SK-N-SH (cell line): ENCODE data around the gene GCLC. TPM values are rescaled to one million over a fixed set of nuclear protein-coding genes. Genes with fewer than 3 reads are reported as not detected.
"Not testable (repeated sequence)": the region's sequence is repeated elsewhere in the genome, so short reads cannot be mapped to it uniquely, and the experiment has no call there.

Experiments
- CTCF ChIA-PET: fragments of 300-600, 350-600 bp; formaldehyde crosslinking; extraction: SDS; loops from one replicate; lab custom pipeline; 2021; lab: Yijun Ruan, JAX
- POLR2A ChIA-PET: fragments of 350-600 bp; sonication (Branson Sonifier 250); formaldehyde crosslinking; extraction: SDS; loops from one replicate; lab custom pipeline; 2020; ENCODE audit warnings: antibody characterized with exemption, inconsistent platforms; lab: Yijun Ruan, JAX
- DNase-seq: peaks from one replicate; pipeline ENCODE4 v3.0.0; 2012
- H2AFZ ChIP-seq: fragments of 200-600 bp; sonication (generic); 2 replicates; pipeline ENCODE4 v1.8.1; 2016; ENCODE audit warnings: antibody characterized with exemption, mild to moderate bottlenecking, low read depth
- H3F3A ChIP-seq: fragments of 200-600 bp; sonication (generic); replicated peaks from 2 replicates; pipeline ENCODE3; 2016; ENCODE audit warnings: antibody characterized with exemption, mild to moderate bottlenecking; ENCODE audit not compliant: insufficient read depth
- H3K27ac ChIP-seq, 2 experiments: fragments of 200-500 bp in 1 of 2; fragments of 200-600 bp in 1 of 2; sonication (Bioruptor generic) in 1 of 2; sonication (generic), shearing (Covaris generic) in 1 of 2; 2 replicates each; pipeline versions ENCODE4 v1.5.1 to v1.6.1; 2014 to 2016; ENCODE audit warnings: low read depth in 2 of 2, inconsistent platforms in 1 of 2, low read length in 1 of 2, mild to moderate bottlenecking in 1 of 2, mixed read lengths in 1 of 2
- H3K27me3 ChIP-seq: fragments of 200-600 bp; sonication (generic), shearing (Covaris generic); 2 replicates; pipeline ENCODE4 v1.6.1; 2016; ENCODE audit warnings: mixed run types; ENCODE audit not compliant: insufficient read depth
- H3K36me3 ChIP-seq, 2 experiments: fragments of 200-500 bp in 1 of 2; fragments of 200-600 bp in 1 of 2; sonication (Bioruptor generic) in 1 of 2; sonication (generic) in 1 of 2; replicated peaks in 1 of 2; 2 replicates each; pipeline versions ENCODE3 to v1.5.1; 2014 to 2016; ENCODE audit warnings: low read length in 1 of 2, mild to moderate bottlenecking in 1 of 2; ENCODE audit not compliant: insufficient read depth in 2 of 2, control insufficient read depth in 1 of 2
- H3K4me1 ChIP-seq, 2 experiments: fragments of 200-500 bp in 1 of 2; fragments of 200-600 bp in 1 of 2; sonication (Bioruptor generic) in 1 of 2; sonication (generic), shearing (Covaris generic) in 1 of 2; 2 replicates each; pipeline versions ENCODE4 v1.5.1 to v1.6.1; 2014 to 2016; ENCODE audit warnings: low read depth in 1 of 2, low read length in 1 of 2, mixed run types in 1 of 2; ENCODE audit not compliant: insufficient read depth in 2 of 2, control insufficient read depth in 1 of 2
- H3K4me2 ChIP-seq: fragments of 200-600 bp; sonication (generic), shearing (Covaris generic); 2 replicates; pipeline ENCODE4 v1.6.1; 2017; ENCODE audit warnings: mixed run types
- H3K4me3 ChIP-seq, 2 experiments: fragments of 200-500 bp in 1 of 2; fragments of 200-600 bp in 1 of 2; sonication (Bioruptor generic) in 1 of 2; sonication (generic), shearing (Covaris generic) in 1 of 2; 2 replicates each; pipeline versions ENCODE4 v1.5.1 to v1.8.1; 2014 to 2016; ENCODE audit warnings: low read depth in 2 of 2, inconsistent platforms in 1 of 2, low read length in 1 of 2, mild to moderate bottlenecking in 1 of 2, mixed read lengths in 1 of 2, moderate library complexity in 1 of 2
- H3K79me2 ChIP-seq: fragments of 200-600 bp; sonication (generic); 2 replicates; pipeline ENCODE4 v1.8.1; 2017; ENCODE audit warnings: mild to moderate bottlenecking; ENCODE audit not compliant: insufficient read depth
- H3K9ac ChIP-seq: fragments of 200-600 bp; sonication (generic); 2 replicates; pipeline ENCODE4 v1.6.1; 2017; ENCODE audit warnings: mixed run types
- H3K9me2 ChIP-seq: fragments of 200-600 bp; sonication (generic); 2 replicates; pipeline ENCODE4 v1.6.1; 2017; ENCODE audit warnings: mixed run types
- H3K9me3 ChIP-seq: fragments of 200-600 bp; sonication (generic); 2 replicates; pipeline ENCODE4 v1.6.1; 2017; ENCODE audit warnings: mixed run types, mild to moderate bottlenecking, moderate library complexity
- H4K20me1 ChIP-seq: fragments of 200-600 bp; sonication (generic); 2 replicates; pipeline ENCODE4 v1.6.1; 2017; ENCODE audit warnings: mild to moderate bottlenecking, mixed run types; ENCODE audit not compliant: insufficient read depth
- ELF1 ChIP-seq: IDR thresholded peaks from 2 replicates; pipeline ENCODE4 v1.4.0; 2012
- FOSL2 ChIP-seq: IDR thresholded peaks from 2 replicates; pipeline ENCODE4 v1.4.0; 2012; ENCODE audit warnings: low read depth, mild to moderate bottlenecking, moderate library complexity, borderline replicate concordance
- TAF1 ChIP-seq: IDR thresholded peaks from 2 replicates; pipeline ENCODE4 v1.6.1; 2012; ENCODE audit warnings: low read depth, mild to moderate bottlenecking, low read length, moderate library complexity, borderline replicate concordance
- WGBS: methylation state at CpG from one replicate; pipeline ENCODE4 v1.1.6; 2017; ENCODE audit warnings: low lambda C conversion rate; 5-methylcytosine and 5-hydroxymethylcytosine counted together
- polyA plus RNA-seq, 3 experiments: library from polyadenylated mRNA; depleted of rRNA; stranded (reverse); fragments of >200 nt; gene quantifications; 2 replicates each; pipeline ENCODE4 v1.2.3, GENCODE V29; 2012

Gene GCLC
- polyA plus RNA-seq, 1 of the 3 experiments (the other 2 are of a cell fraction), result 7.5 TPM

- H2AFZ ChIP-seq, result no peak overlapping the region
- TF ChIP-seq ELF1 (no peak), FOSL2 (no peak), TAF1 (no peak)
- TF ChIP-seq, all 33 proteins: peak for 0
- Histone ChIP-seq H3K9me3 (no peaks in the 10 kb centered on the region; the same call in 1 of the 2 replicates), H3K27ac (no peak overlapping the region), H3K36me3 (no peaks in the 10 kb centered on the region), H3K79me2 (no peaks in the 10 kb centered on the region), H3K9ac (no peak overlapping the region), H4K20me1 (no peaks in the 10 kb centered on the region), H3K9me2 (no peaks in the 10 kb centered on the region), H3K27me3 (no peaks in the 10 kb centered on the region), H3K4me2 (no peak overlapping the region), H3K4me1 (no peaks in the 10 kb centered on the region), H3K4me3 (no peak overlapping the region), H3F3A (no peaks in the 10 kb centered on the region)
- WGBS, result 34% methylated on average over 2 of the region's 2 CpGs
- no peak for DNase-seq
- ChIA-PET POLR2A (no interaction called here), CTCF (interaction anchor here (0.6 to 1.0 kb wide), 3 partner anchors 63 to 171 kb away, joined by 3 read pairs; no protein-coding TSS in a partner anchor)
Observed at GRCh38 chr6:53556986-53557715, 12.2 kb upstream of the GCLC start.

GRCh38 chr6:53553600-53553999 lies 8.7 kb upstream of the GCLC start:
- H3F3A ChIP-seq, H3K27ac ChIP-seq, POLR2A ChIA-PET, CTCF ChIA-PET, H3K36me3 ChIP-seq, H3K27me3 ChIP-seq, H3K4me2 ChIP-seq, H3K79me2 ChIP-seq, H3K9me2 ChIP-seq, H3K4me3 ChIP-seq, H3K9ac ChIP-seq, H3K4me1 ChIP-seq, DNase-seq, H4K20me1 ChIP-seq, H3K9me3 ChIP-seq, H2AFZ ChIP-seq: not testable (repeated sequence)
- WGBS, result 31% methylated on average over 3 of the region's 3 CpGs

GRCh38 chr6:53551681-53552080 lies 6.8 kb upstream of the GCLC start:
- H3K27ac ChIP-seq, H3K27me3 ChIP-seq, H3K4me1 ChIP-seq, CTCF ChIA-PET, H3K9me2 ChIP-seq, DNase-seq, H3F3A ChIP-seq, H3K79me2 ChIP-seq, H3K36me3 ChIP-seq, POLR2A ChIA-PET, H3K4me3 ChIP-seq, H3K9me3 ChIP-seq, H3K4me2 ChIP-seq, H4K20me1 ChIP-seq, H3K9ac ChIP-seq, H2AFZ ChIP-seq: not testable (repeated sequence)
- WGBS, result 46% methylated on average over 7 of the region's 7 CpGs
